K562 (cell line): Measurements from ENCODE around the gene CIART. TPM values are rescaled to one million over a fixed set of nuclear protein-coding genes. Genes with fewer than 3 reads are reported as not detected.

ENCODE experiments used
- ARNT ChIP-seq, 2 experiments: fragments of 450-650 bp; IDR thresholded peaks; 2 replicates each; pipeline ENCODE4 v1.6.1; 2016; ENCODE audit warnings: mild to moderate bottlenecking in 1 of 2
- CBX8 ChIP-seq: fragments of 200-600 bp; sonication (generic); IDR thresholded peaks from 2 replicates; pipeline ENCODE4 v1.6.1; 2012; ENCODE audit warnings: borderline replicate concordance, mixed run types, low read depth, mild to moderate bottlenecking, moderate library complexity, mixed read lengths, low read length, control low read depth, inconsistent platforms; ENCODE audit not compliant: poor library complexity, severe bottlenecking; ENCODE audit errors: extremely low read depth
- CHD1 ChIP-seq: fragments of 200-600 bp; sonication (generic); IDR thresholded peaks from one replicate; pipeline ENCODE4 v1.6.1; 2012; ENCODE audit warnings: mild to moderate bottlenecking, moderate library complexity, low read length, inconsistent platforms
- E4F1 ChIP-seq: fragments of 250-450 bp; sonication (Bioruptor Pico); IDR thresholded peaks from 2 replicates; pipeline ENCODE4 v1.5.0; 2021; ENCODE audit warnings: mild to moderate bottlenecking, borderline replicate concordance
- ESRRB ChIP-seq: fragments of 250-450 bp; sonication (Bioruptor Pico); IDR thresholded peaks from 2 replicates; pipeline ENCODE4 v1.5.0; 2020; ENCODE audit warnings: mild to moderate bottlenecking, moderate library complexity, borderline replicate concordance
- ETV5 ChIP-seq: sonication (generic); formaldehyde crosslinking; IDR thresholded peaks from 2 replicates; pipeline ENCODE4 v1.4.0; 2020; ENCODE audit warnings: low read depth, mild to moderate bottlenecking, missing genetic modification reagents
- FOXA1 ChIP-seq: fragments of 450-650 bp; IDR thresholded peaks from 2 replicates; pipeline ENCODE4 v1.6.1; 2016; ENCODE audit warnings: mild to moderate bottlenecking, borderline replicate concordance
- GABPA ChIP-seq: fragments of 200-800 bp; sonication (Bioruptor generic); conservative IDR thresholded peaks from 2 replicates; pipeline ENCODE4 v1.6.1; 2016; ENCODE audit warnings: low read depth, missing genetic modification characterization, missing compliant biosample characterization
- HDAC2 ChIP-seq: fragments of 450-650 bp; IDR thresholded peaks from 2 replicates; pipeline ENCODE4 v1.6.1; 2016; ENCODE audit warnings: mild to moderate bottlenecking
- HNRNPL ChIP-seq: fragments of 200-400 bp; formaldehyde crosslinking; IDR thresholded peaks from 2 replicates; pipeline ENCODE4 v1.6.1; 2017; ENCODE audit warnings: low read depth, mild to moderate bottlenecking, low read length
- MEIS2 ChIP-seq: fragments of 450-650 bp; IDR thresholded peaks from 2 replicates; pipeline ENCODE4 v1.6.1; 2014; ENCODE audit warnings: mild to moderate bottlenecking; ENCODE audit not compliant: partially characterized antibody
- MTA1 ChIP-seq: fragments of 450-650 bp; IDR thresholded peaks from 2 replicates; pipeline ENCODE4 v1.6.1; 2017; ENCODE audit warnings: borderline replicate concordance
- NFRKB ChIP-seq: fragments of 450-650 bp; IDR thresholded peaks from 2 replicates; pipeline ENCODE4 v1.6.1; 2016; ENCODE audit warnings: low read depth
- NONO ChIP-seq, 2 experiments: fragments of 200-400 bp in 1 of 2; fragments of 450-650 bp in 1 of 2; formaldehyde crosslinking in 1 of 2; IDR thresholded peaks; 2 replicates each; pipeline ENCODE4 v1.6.1; 2017; ENCODE audit warnings: low read depth in 2 of 2, mild to moderate bottlenecking in 2 of 2, moderate library complexity in 2 of 2, low read length in 1 of 2
- NR0B1 ChIP-seq: fragments of 450-650 bp; IDR thresholded peaks from one replicate; pipeline ENCODE4 v1.6.1; 2018; ENCODE audit warnings: mild to moderate bottlenecking, moderate library complexity; ENCODE audit not compliant: partially characterized antibody
- PHB ChIP-seq: fragments of 250-450 bp; sonication (Bioruptor Pico); IDR thresholded peaks from 2 replicates; pipeline ENCODE4 v1.5.0; 2021
- RAD51 ChIP-seq: fragments of 450-650 bp; IDR thresholded peaks from 2 replicates; pipeline ENCODE4 v1.7.1; 2016; ENCODE audit warnings: low read depth, mild to moderate bottlenecking, borderline replicate concordance
- XRCC4 ChIP-seq: IDR thresholded peaks from one replicate; pipeline ENCODE4 v1.6.1; 2011; ENCODE audit not compliant: insufficient read depth, insufficient read length; ENCODE audit errors: extremely low read depth
- YY1 ChIP-seq, 3 experiments: IDR thresholded peaks; 2 replicates each; pipeline ENCODE4 v1.6.1; 2011; ENCODE audit warnings: low read length in 2 of 3, mild to moderate bottlenecking in 2 of 3, moderate library complexity in 2 of 3, borderline replicate concordance in 1 of 3, control low read depth in 1 of 3, low read depth in 1 of 3; ENCODE audit not compliant: insufficient read depth in 3 of 3, insufficient replicate concordance in 2 of 3, control insufficient read depth in 1 of 3, insufficient read length in 1 of 3; ENCODE audit errors: extremely low read depth in 1 of 3
- ZNF134 ChIP-seq: fragments of 250-450 bp; sonication (Bioruptor Pico); conservative IDR thresholded peaks from 2 replicates; pipeline ENCODE4 v1.4.0; 2020
- ZNF217 ChIP-seq: sonication (generic); formaldehyde crosslinking; IDR thresholded peaks from 2 replicates; pipeline ENCODE4 v1.8.0; 2022; ENCODE audit warnings: mild to moderate bottlenecking, missing genetic modification reagents
- ZNF280B ChIP-seq: fragments of 250-450 bp; sonication (Bioruptor Pico); IDR thresholded peaks from 2 replicates; pipeline ENCODE4 v1.5.1; 2021; ENCODE audit warnings: mild to moderate bottlenecking
- ZZZ3 ChIP-seq: fragments of 450-650 bp; IDR thresholded peaks from 2 replicates; pipeline ENCODE4 v1.6.1; 2016; ENCODE audit warnings: antibody characterized with exemption, mild to moderate bottlenecking, moderate library complexity
- polyA plus RNA-seq, 8 experiments: library from polyadenylated mRNA; depleted of rRNA in 4 of 8; stranded (reverse) in 5 of 8; unstranded in 3 of 8; fragments of >200 nt; fragmentation: Nextera tagmentation in 2 of 8; fragmentation: Illumina TruSeq in 1 of 8; extraction: Ambion mirVana in 2 of 8; extraction: Trizol in 1 of 8; gene quantifications; 2 replicates each; pipeline versions ENCODE4 v1.2.1 to v1.2.3, GENCODE V29; 2011 to 2014; ENCODE audit warnings: inconsistent platforms in 1 of 8, missing spikeins in 1 of 8
- total RNA-seq, 7 experiments: library from RNA; depleted of rRNA in 6 of 7; stranded (reverse); fragments of >200 nt in 6 of 7; fragmentation: Illumina TruSeq in 2 of 7; extraction: Trizol in 2 of 7; gene quantifications; 2 replicates each; pipeline versions ENCODE4 v1.2.1 to v1.2.3, GENCODE V29; 2011 to 2021; ENCODE audit warnings: low replicate concordance in 1 of 7

Gene CIART
- total and polyA plus RNA-seq, 9 of the 15 experiments (the other 6 are each of a cell fraction or from before 2014, with no cell fraction given), result 0.07 to 0.35 (median 0.19) TPM; not detected in 2

GRCh38 chr1:150234566-150235293 lies 47.6 kb upstream of the CIART start (continued):
- TF ChIP-seq ZZZ3 (no peak), HDAC2 (peak; percentile 61; the same call in 1 of the 2 replicates), RAD51 (no peak), MEIS2 (peak; percentile 41), E4F1 (CRISPR knock-in tag) (no peak), NONO (IDR thresholded peaks at IDR 0.05; ENCODE audit: low read depth in 2 of 2, low read length in 1 of 2) (no peak; a peak in 1 of 4 replicates), ETV5 (no peak), FOXA1 (no peak), YY1 (IDR thresholded peaks at IDR 0.05; ENCODE audit: borderline replicate concordance in 1 of 3, control insufficient read depth in 1 of 3, extremely low read depth in 1 of 3, insufficient read depth in 3 of 3, insufficient read length in 1 of 3, insufficient replicate concordance in 2 of 3, low read depth in 1 of 3, low read length in 2 of 3) (peak in 2 of 3 experiments; percentile 43 to 52), ESRRB (CRISPR knock-in tag) (no peak), ZNF134 (CRISPR knock-in tag) (no peak; the same call in 1 of the 2 replicates), ARNT (IDR thresholded peaks at IDR 0.05) (no peak), CHD1 (peak; percentile 95), NR0B1 (no peak), ZNF217 (CRISPR knock-in tag) (no peak), GABPA (tag) (no peak), PHB (CRISPR knock-in tag) (no peak), XRCC4 (no peak), MTA1 (peak; percentile 86), ZNF280B (no peak), HNRNPL (no peak), NFRKB (no peak), CBX8 (no peak)
